ENCODE measurements around the gene CD83.

CD83 gene

GRCh38 chr6:14117158-14118090 lies at the start of gene CD83:
TSS of gene CD83 (plus strand) at chr6:14117772. CDS start at chr6:14117812, 40 bp downstream.
- H3K27ac ChIP-seq (ENCODE audit: low read depth, low read length) = peak within 1 kb of the TSS; percentile 77
- peaks cover 54% of the 10 kb centered on the region for H3K4me1 ChIP-seq (ENCODE audit: control insufficient read depth, low read length)
- H3K79me2 ChIP-seq (ENCODE audit: control insufficient read depth, low read length) = peaks cover 48% of the 10 kb centered on the region
- peak within 1 kb of the TSS; percentile 95 for H3K4me3 ChIP-seq (ENCODE audit: low read length)
- H3F3A ChIP-seq (ENCODE audit: control insufficient read depth, insufficient read depth) = peaks cover 42% of the 10 kb centered on the region
- H3K4me2 ChIP-seq (ENCODE audit: low read length) = peak within 1 kb of the TSS; percentile 97
- peaks cover 47% of the 10 kb centered on the region for H3K36me3 ChIP-seq (ENCODE audit: control insufficient read depth, low read length)
- no peaks in the 10 kb centered on the region for H4K20me1 ChIP-seq (ENCODE audit: control insufficient read depth, insufficient read depth, low read depth, low read length)
- H3K9me2 ChIP-seq (replicated peaks; ENCODE audit: control insufficient read depth, low read length) = no peaks in the 10 kb centered on the region
- no peaks in the 10 kb centered on the region for H3K9me3 ChIP-seq (ENCODE audit: control insufficient read depth, insufficient read depth, low read length)
- no peaks in the 10 kb centered on the region for H3K27me3 ChIP-seq (ENCODE audit: control insufficient read depth, low read length)
- no peak for TF ChIP-seq EZH2phosphoT487 (IDR thresholded peaks at IDR 0.05; ENCODE audit: borderline replicate concordance, low read length)
- TF ChIP-seq CTCF (IDR thresholded peaks at IDR 0.05; ENCODE audit: low read depth, low read length, poor library complexity, severe bottlenecking) = peak; percentile 34

GRCh38 chr6:14068133-14068532 lies 49.4 kb upstream of the CD83 start:
- H3K36me3 ChIP-seq (ENCODE audit: control insufficient read depth, low read length) = no peaks in the 10 kb centered on the region
- H3K4me1 ChIP-seq (ENCODE audit: control insufficient read depth, low read length) = peaks cover 7% of the 10 kb centered on the region
- H3K9me3 ChIP-seq (ENCODE audit: control insufficient read depth, insufficient read depth, low read length) = no peaks in the 10 kb centered on the region
- peaks cover 10% of the 10 kb centered on the region for H3K27me3 ChIP-seq (ENCODE audit: control insufficient read depth, low read length)
- no peak overlapping the region for H3K4me2 ChIP-seq (ENCODE audit: low read length)
- H3K4me3 ChIP-seq (ENCODE audit: low read length) = no peak overlapping the region
- no peaks in the 10 kb centered on the region for H3K79me2 ChIP-seq (ENCODE audit: control insufficient read depth, low read length)
- no peak overlapping the region for H3K27ac ChIP-seq (ENCODE audit: low read depth, low read length)
- H3K9me2 ChIP-seq (replicated peaks; ENCODE audit: control insufficient read depth, low read length) = no peaks in the 10 kb centered on the region
- 0 out of 2 replicates have a peak, but pooled peaks cover 3% of the 10 kb centered on the region for H3F3A ChIP-seq (ENCODE audit: control insufficient read depth, insufficient read depth)
- TF ChIP-seq CTCF (IDR thresholded peaks at IDR 0.05; ENCODE audit: low read depth, low read length, poor library complexity, severe bottlenecking) (no peak), EZH2phosphoT487 (IDR thresholded peaks at IDR 0.05; ENCODE audit: borderline replicate concordance, low read length) (no peak)
- no peaks in the 10 kb centered on the region for H4K20me1 ChIP-seq (ENCODE audit: control insufficient read depth, insufficient read depth, low read depth, low read length)

GRCh38 chr6:14068623-14069022 lies 48.9 kb upstream of the CD83 start:
- Histone ChIP-seq H3K79me2 (ENCODE audit: control insufficient read depth, low read length) (no peaks in the 10 kb centered on the region), H3F3A (ENCODE audit: control insufficient read depth, insufficient read depth) (0 out of 2 replicates have a peak, but pooled peaks cover 3% of the 10 kb centered on the region), H4K20me1 (ENCODE audit: control insufficient read depth, insufficient read depth, low read depth, low read length) (no peaks in the 10 kb centered on the region), H3K9me3 (ENCODE audit: control insufficient read depth, insufficient read depth, low read length) (no peaks in the 10 kb centered on the region), H3K27ac (ENCODE audit: low read depth, low read length) (no peak overlapping the region), H3K9me2 (replicated peaks; ENCODE audit: control insufficient read depth, low read length) (no peaks in the 10 kb centered on the region), H3K4me1 (ENCODE audit: control insufficient read depth, low read length) (peaks cover 7% of the 10 kb centered on the region), H3K4me3 (ENCODE audit: low read length) (no peak overlapping the region), H3K36me3 (ENCODE audit: control insufficient read depth, low read length) (no peaks in the 10 kb centered on the region), H3K27me3 (ENCODE audit: control insufficient read depth, low read length) (peaks cover 7% of the 10 kb centered on the region), H3K4me2 (ENCODE audit: low read length) (no peak overlapping the region)
- TF ChIP-seq CTCF (IDR thresholded peaks at IDR 0.05; ENCODE audit: low read depth, low read length, poor library complexity, severe bottlenecking) (no peak), EZH2phosphoT487 (IDR thresholded peaks at IDR 0.05; ENCODE audit: borderline replicate concordance, low read length) (no peak)

Data from DOHH2 (cell line).